CD14-positive monocyte (primary cell): ENCODE data around the gene DMBT1. TPM values are rescaled to one million over a fixed set of nuclear protein-coding genes. Genes with fewer than 3 reads are reported as not detected.

Experiments
- DNase-seq, 3 donors: peaks; one replicate each; pipeline ENCODE4 v3.0.0-alpha.2; 2011 to 2022
- H2AFZ ChIP-seq: 2 replicates; pipeline ENCODE4 v1.6.0; 2012; ENCODE audit warnings: mild to moderate bottlenecking, low read depth, low read length, inconsistent platforms; ENCODE audit not compliant: insufficient read depth, poor library complexity, severe bottlenecking
- H3K27ac ChIP-seq, 2 donors: 1 replicate in 1 of 2; 2 replicates in 1 of 2; pipeline ENCODE4 v1.5.1; 2012 to 2013; ENCODE audit warnings: low read length in 2 of 2, control low read depth in 1 of 2, inconsistent platforms in 1 of 2, low read depth in 1 of 2, mild to moderate bottlenecking in 1 of 2
- H3K27me3 ChIP-seq, 2 donors: one replicate each; pipeline versions ENCODE4 v1.6.0 to v1.6.1; 2011 to 2013; ENCODE audit warnings: low read length in 2 of 2; ENCODE audit not compliant: control insufficient read depth in 2 of 2, insufficient read depth in 2 of 2
- H3K36me3 ChIP-seq, 2 donors: replicated peaks in 1 of 2; 1 replicate in 1 of 2; 2 replicates in 1 of 2; pipeline versions ENCODE4 v1.5.1 to v1.6.1; 2012 to 2013; ENCODE audit warnings: low read length in 2 of 2, control low read depth in 1 of 2, inconsistent platforms in 1 of 2, mild to moderate bottlenecking in 1 of 2; ENCODE audit not compliant: insufficient read depth in 2 of 2, control insufficient read depth in 1 of 2
- H3K4me1 ChIP-seq, 2 donors: 1 replicate in 1 of 2; 2 replicates in 1 of 2; pipeline versions ENCODE4 v1.5.1 to v1.6.1; 2012 to 2013; ENCODE audit warnings: low read length in 2 of 2, control low read depth in 1 of 2, inconsistent platforms in 1 of 2, mild to moderate bottlenecking in 1 of 2, moderate library complexity in 1 of 2; ENCODE audit not compliant: insufficient read depth in 2 of 2, control insufficient read depth in 1 of 2
- H3K4me2 ChIP-seq: replicated peaks from 2 replicates; pipeline ENCODE3; 2012; ENCODE audit warnings: low read length, moderate library complexity, mild to moderate bottlenecking; ENCODE audit not compliant: poor library complexity, severe bottlenecking; ENCODE audit errors: extremely low read depth
- H3K4me3 ChIP-seq, 3 experiments: fragments of 200-600 bp in 1 of 3; sonication (generic) in 1 of 3; replicated peaks in 1 of 3; 1 replicate in 2 of 3; 2 replicates in 1 of 3; pipeline ENCODE4 v1.5.1; 2011 to 2013; ENCODE audit warnings: low read length in 3 of 3, mild to moderate bottlenecking in 3 of 3, control low read depth in 2 of 3, low read depth in 2 of 3, inconsistent platforms in 1 of 3, moderate library complexity in 1 of 3
- H3K79me2 ChIP-seq: 2 replicates; pipeline ENCODE4 v1.6.0; 2012; ENCODE audit warnings: mild to moderate bottlenecking, control low read depth, inconsistent platforms, low read length, moderate library complexity; ENCODE audit not compliant: insufficient read depth
- H3K9ac ChIP-seq: 2 replicates; pipeline ENCODE4 v1.6.0; 2017; ENCODE audit warnings: low read length, mild to moderate bottlenecking; ENCODE audit not compliant: insufficient read depth, poor library complexity, severe bottlenecking
- H3K9me3 ChIP-seq, 2 donors: replicated peaks in 1 of 2; 1 replicate in 1 of 2; 2 replicates in 1 of 2; pipeline versions ENCODE4 v1.5.1 to v1.6.1; 2012 to 2013; ENCODE audit warnings: low read length in 2 of 2, control low read depth in 1 of 2; ENCODE audit not compliant: control insufficient read depth in 1 of 2, insufficient read depth in 1 of 2
- H4K20me1 ChIP-seq: 2 replicates; pipeline ENCODE4 v1.6.0; 2012; ENCODE audit warnings: mild to moderate bottlenecking, low read length, control low read depth, moderate library complexity; ENCODE audit not compliant: insufficient read depth
- H3K27ac Mint-ChIP-seq, 7 donors: one replicate each; pipeline ENCODE4 v1.8.0; 2020; ENCODE audit warnings: mild to moderate bottlenecking in 7 of 7, mixed read lengths in 7 of 7, moderate library complexity in 6 of 7, inconsistent platforms in 2 of 7
- H3K27me3 Mint-ChIP-seq, 3 donors: one replicate each; pipeline ENCODE4 v1.8.0; 2021 to 2022; ENCODE audit warnings: low read depth in 3 of 3, mild to moderate bottlenecking in 3 of 3, mixed read lengths in 3 of 3, moderate library complexity in 3 of 3, inconsistent platforms in 1 of 3
- H3K36me3 Mint-ChIP-seq, 2 donors: one replicate each; pipeline ENCODE4 v1.8.0; 2020; ENCODE audit warnings: mixed read lengths in 2 of 2, inconsistent platforms in 1 of 2, mild to moderate bottlenecking in 1 of 2
- H3K4me1 Mint-ChIP-seq: one replicate; pipeline ENCODE4 v1.8.0; 2020; ENCODE audit warnings: mild to moderate bottlenecking, mixed read lengths
- H3K4me3 Mint-ChIP-seq, 2 donors: one replicate each; pipeline ENCODE4 v1.8.0; 2020; ENCODE audit warnings: mild to moderate bottlenecking in 2 of 2, mixed read lengths in 2 of 2, moderate library complexity in 1 of 2
- H3K9me3 Mint-ChIP-seq, 7 donors: one replicate each; pipeline ENCODE4 v1.8.0; 2020 to 2022; ENCODE audit warnings: mixed read lengths in 7 of 7, mild to moderate bottlenecking in 6 of 7, moderate library complexity in 6 of 7, inconsistent platforms in 2 of 7
- WGBS: methylation state at CpG from one replicate; pipeline ENCODE4 v1.1.5; 2013; ENCODE audit warnings: missing lambda C conversion rate; ENCODE audit not compliant: insufficient coverage; 5-methylcytosine and 5-hydroxymethylcytosine counted together
- intact Hi-C, 2 donors: fragments of 100-400 bp; cut with micrococcal nuclease; formaldehyde crosslinking; loops; one replicate each; pipeline versions ENCODE4 v1.15.0 to v1.15.1; 2023
- polyA plus RNA-seq, 3 donors: library from polyadenylated mRNA; depleted of rRNA in 1 of 3; unstranded in 2 of 3; stranded (reverse) in 1 of 3; fragments of 300-500 nt in 2 of 3; fragments of >200 nt in 1 of 3; fragmentation: Illumina TruSeq in 2 of 3; gene quantifications; 1 replicate in 2 of 3; 2 replicates in 1 of 3; pipeline ENCODE4 v1.2.3, GENCODE V29; 2012 to 2021
- TF ChIP-seq, protein P1 (sequence below): fragments of 200-600 bp; IDR thresholded peaks from one replicate; pipeline ENCODE4 v1.8.0; 2022; ENCODE audit warnings: antibody characterized with exemption, mild to moderate bottlenecking

The DMBT1 gene
- polyA plus RNA-seq, 3 donors: not detected

- Mint-ChIP-seq H3K9me3 (peaks cover 0 to 8% (median 2%) of the 10 kb centered on the region in 7 donors), H3K4me3 (no peak overlapping the region), H3K36me3 (no peaks in the 10 kb centered on the region), H3K27me3 (peaks cover 12 to 35% (median 26%) of the 10 kb centered on the region in 3 donors), H3K4me1 (peaks cover 11% of the 10 kb centered on the region), H3K27ac (no peak overlapping the region)
- Histone ChIP-seq H4K20me1 (no peaks in the 10 kb centered on the region), H3K27me3 (peaks cover 0 to 9% of the 10 kb centered on the region in 2 donors), H3K27ac (no peak overlapping the region), H3K4me1 (no peaks in the 10 kb centered on the region), H3K9me3 (no peaks in the 10 kb centered on the region), H3K9ac (no peak overlapping the region), H3K4me3 (no peak overlapping the region), H3K36me3 (no peaks in the 10 kb centered on the region), H3K79me2 (no peaks in the 10 kb centered on the region), H3K4me2 (no peak overlapping the region), H2AFZ (no peak overlapping the region)
- TF ChIP-seq, protein P1, sequence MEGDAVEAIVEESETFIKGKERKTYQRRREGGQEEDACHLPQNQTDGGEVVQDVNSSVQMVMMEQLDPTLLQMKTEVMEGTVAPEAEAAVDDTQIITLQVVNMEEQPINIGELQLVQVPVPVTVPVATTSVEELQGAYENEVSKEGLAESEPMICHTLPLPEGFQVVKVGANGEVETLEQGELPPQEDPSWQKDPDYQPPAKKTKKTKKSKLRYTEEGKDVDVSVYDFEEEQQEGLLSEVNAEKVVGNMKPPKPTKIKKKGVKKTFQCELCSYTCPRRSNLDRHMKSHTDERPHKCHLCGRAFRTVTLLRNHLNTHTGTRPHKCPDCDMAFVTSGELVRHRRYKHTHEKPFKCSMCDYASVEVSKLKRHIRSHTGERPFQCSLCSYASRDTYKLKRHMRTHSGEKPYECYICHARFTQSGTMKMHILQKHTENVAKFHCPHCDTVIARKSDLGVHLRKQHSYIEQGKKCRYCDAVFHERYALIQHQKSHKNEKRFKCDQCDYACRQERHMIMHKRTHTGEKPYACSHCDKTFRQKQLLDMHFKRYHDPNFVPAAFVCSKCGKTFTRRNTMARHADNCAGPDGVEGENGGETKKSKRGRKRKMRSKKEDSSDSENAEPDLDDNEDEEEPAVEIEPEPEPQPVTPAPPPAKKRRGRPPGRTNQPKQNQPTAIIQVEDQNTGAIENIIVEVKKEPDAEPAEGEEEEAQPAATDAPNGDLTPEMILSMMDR: no peak
- WGBS: 12% methylated on average over 5 of the region's 6 CpGs
- DNase-seq: no peak
- intact Hi-C loops: no loop called here
These were observed 34.8 kb upstream of the DMBT1 start for GRCh38 chr10:122525788-122526187.

DNA sequence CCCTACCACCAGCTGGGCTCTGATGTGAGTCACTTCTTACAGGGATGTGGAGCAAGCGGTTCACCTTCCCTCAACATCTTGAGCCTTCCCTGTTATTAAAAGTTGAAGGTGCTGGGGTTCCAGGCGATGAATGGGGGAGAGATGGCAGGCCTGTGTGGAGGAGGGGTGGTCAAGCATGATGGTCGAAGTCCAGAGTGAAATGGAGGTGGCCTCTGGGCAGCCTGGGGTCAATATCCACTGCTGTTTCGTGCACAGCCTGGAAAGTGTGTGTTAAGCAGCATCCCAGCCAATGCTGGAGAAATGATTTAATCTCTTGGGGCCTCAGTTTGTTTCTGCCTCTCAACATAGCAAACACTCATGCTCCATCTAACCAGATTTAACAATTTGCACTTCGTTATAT lies 33.7 kb upstream of the DMBT1 start:
- H2AFZ ChIP-seq: no peak overlapping the region
- no peak overlapping the region for H3K27ac ChIP-seq
- Mint-ChIP-seq H3K27me3 (peaks cover 21 to 38% (median 27%) of the 10 kb centered on the region in 3 donors), H3K27ac (no peak overlapping the region), H3K9me3 (peaks cover 0 to 12% (median 2%) of the 10 kb centered on the region in 7 donors), H3K4me3 (no peak overlapping the region), H3K4me1 (peaks cover 11% of the 10 kb centered on the region), H3K36me3 (no peaks in the 10 kb centered on the region)
- no peaks in the 10 kb centered on the region for H3K36me3 ChIP-seq
- no peaks in the 10 kb centered on the region for H3K79me2 ChIP-seq
- no peak for DNase-seq
- H3K9ac ChIP-seq: no peak overlapping the region
- H3K4me1 ChIP-seq: no peaks in the 10 kb centered on the region
- no peaks in the 10 kb centered on the region for H4K20me1 ChIP-seq
- no peaks in the 10 kb centered on the region for H3K9me3 ChIP-seq
- no peak overlapping the region for H3K4me3 ChIP-seq
- H3K4me2 ChIP-seq: no peak overlapping the region
- intact Hi-C loops: no loop called here
- TF ChIP-seq, protein P1: no peak
- 85% methylated on average over 2 of the region's 5 CpGs for WGBS
- peaks cover 4 to 14% of the 10 kb centered on the region in 2 donors for H3K27me3 ChIP-seq
